Measurements from ENCODE around the gene SETD1B. TPM values are rescaled to one million over a fixed set of nuclear protein-coding genes. Genes with fewer than 3 reads are reported as not detected.

Gene SETD1B
- polyA plus RNA-seq, 1 donor from 2014 or later = 2.6 TPM

DNA sequence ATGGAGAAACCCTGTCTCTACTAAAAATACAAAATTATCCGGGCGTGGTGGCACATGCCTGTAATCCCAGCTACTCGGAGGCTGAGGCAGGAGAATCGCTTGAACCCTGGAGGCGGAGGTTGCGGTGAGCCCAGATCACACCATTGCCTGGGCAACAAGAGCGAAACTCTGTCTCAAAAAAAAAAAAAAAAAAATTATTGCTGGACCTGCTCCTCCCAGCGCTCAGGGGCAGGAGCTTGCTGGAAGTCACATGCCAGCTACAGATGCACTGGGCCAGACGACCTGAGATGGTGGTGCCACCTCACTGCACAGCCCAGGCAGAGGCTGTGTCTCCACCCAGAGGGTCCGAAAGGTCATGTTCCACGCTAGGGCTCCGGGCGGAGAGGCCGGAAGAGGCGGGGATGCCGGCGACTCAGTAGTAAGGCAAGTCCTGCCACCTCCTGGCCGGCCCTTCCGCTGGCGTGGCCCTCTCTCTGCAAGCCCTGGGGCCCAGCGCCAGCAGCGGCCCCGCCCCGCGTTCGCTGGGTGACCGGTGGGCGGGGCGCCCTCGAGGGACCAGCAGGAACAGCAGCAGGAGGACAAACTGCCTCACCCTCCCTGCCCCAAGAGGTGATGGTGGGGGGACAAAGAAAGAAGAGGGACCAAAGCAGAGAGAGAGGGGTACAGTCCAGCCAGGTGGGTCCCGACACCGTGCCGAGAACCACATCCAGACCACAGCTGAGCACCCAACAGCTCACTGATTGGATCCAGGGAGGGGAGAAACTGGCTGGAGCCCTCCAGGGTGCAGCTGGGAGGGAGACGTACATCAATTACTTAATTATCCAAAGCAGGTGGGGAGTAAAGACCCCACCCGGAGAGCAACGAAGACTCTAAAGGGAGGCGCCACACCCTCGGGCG, 6.7 kb upstream of the SETD1B start:
- no peak overlapping the region for H2AFZ ChIP-seq (ENCODE audit: low read depth, low read length)
- peak overlapping the region; percentile 3 for H3K27ac ChIP-seq (ENCODE audit: low read length)
- peak overlapping the region; percentile 99 for H3K9ac ChIP-seq (ENCODE audit: low read length)
- TF ChIP-seq EZH2 (IDR thresholded peaks at IDR 0.05; ENCODE audit: borderline replicate concordance, insufficient read depth, low read length, poor library complexity, severe bottlenecking) = no peak
- no peak for TF ChIP-seq RAD21 (conservative IDR thresholded peaks at IDR 0.05)
- no peak for TF ChIP-seq POLR2AphosphoS5 (IDR thresholded peaks at IDR 0.05)
- TF ChIP-seq TAF1 (IDR thresholded peaks at IDR 0.05; ENCODE audit: low read depth) = no peak
- TF ChIP-seq, protein P1, sequence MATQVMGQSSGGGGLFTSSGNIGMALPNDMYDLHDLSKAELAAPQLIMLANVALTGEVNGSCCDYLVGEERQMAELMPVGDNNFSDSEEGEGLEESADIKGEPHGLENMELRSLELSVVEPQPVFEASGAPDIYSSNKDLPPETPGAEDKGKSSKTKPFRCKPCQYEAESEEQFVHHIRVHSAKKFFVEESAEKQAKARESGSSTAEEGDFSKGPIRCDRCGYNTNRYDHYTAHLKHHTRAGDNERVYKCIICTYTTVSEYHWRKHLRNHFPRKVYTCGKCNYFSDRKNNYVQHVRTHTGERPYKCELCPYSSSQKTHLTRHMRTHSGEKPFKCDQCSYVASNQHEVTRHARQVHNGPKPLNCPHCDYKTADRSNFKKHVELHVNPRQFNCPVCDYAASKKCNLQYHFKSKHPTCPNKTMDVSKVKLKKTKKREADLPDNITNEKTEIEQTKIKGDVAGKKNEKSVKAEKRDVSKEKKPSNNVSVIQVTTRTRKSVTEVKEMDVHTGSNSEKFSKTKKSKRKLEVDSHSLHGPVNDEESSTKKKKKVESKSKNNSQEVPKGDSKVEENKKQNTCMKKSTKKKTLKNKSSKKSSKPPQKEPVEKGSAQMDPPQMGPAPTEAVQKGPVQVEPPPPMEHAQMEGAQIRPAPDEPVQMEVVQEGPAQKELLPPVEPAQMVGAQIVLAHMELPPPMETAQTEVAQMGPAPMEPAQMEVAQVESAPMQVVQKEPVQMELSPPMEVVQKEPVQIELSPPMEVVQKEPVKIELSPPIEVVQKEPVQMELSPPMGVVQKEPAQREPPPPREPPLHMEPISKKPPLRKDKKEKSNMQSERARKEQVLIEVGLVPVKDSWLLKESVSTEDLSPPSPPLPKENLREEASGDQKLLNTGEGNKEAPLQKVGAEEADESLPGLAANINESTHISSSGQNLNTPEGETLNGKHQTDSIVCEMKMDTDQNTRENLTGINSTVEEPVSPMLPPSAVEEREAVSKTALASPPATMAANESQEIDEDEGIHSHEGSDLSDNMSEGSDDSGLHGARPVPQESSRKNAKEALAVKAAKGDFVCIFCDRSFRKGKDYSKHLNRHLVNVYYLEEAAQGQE (IDR thresholded peaks at IDR 0.05; ENCODE audit: borderline replicate concordance) = no peak
- no peak for TF ChIP-seq EP300 (conservative IDR thresholded peaks at IDR 0.05; ENCODE audit: poor library complexity, severe bottlenecking)
- TF ChIP-seq MXI1 (conservative IDR thresholded peaks at IDR 0.05; ENCODE audit: poor library complexity, severe bottlenecking) = no peak
- no peak for TF ChIP-seq SMC3 (conservative IDR thresholded peaks at IDR 0.05; ENCODE audit: poor library complexity)
- no peak for TF ChIP-seq CTCF (IDR thresholded peaks at IDR 0.05; ENCODE audit: poor library complexity, severe bottlenecking)
- H4K20me1 ChIP-seq (ENCODE audit: insufficient read depth) = peaks cover 39% of the 10 kb centered on the region
- H3K4me3 ChIP-seq (ENCODE audit: low read length) = peak overlapping the region; percentile 86
- no peaks in the 10 kb centered on the region for H3K36me3 ChIP-seq (ENCODE audit: insufficient read depth, low read length)
- peaks cover 46% of the 10 kb centered on the region for H3K79me2 ChIP-seq (replicated peaks; ENCODE audit: insufficient read depth, low read length)
- H3K9me3 ChIP-seq (ENCODE audit: low read length) = no peaks in the 10 kb centered on the region
- no peaks in the 10 kb centered on the region for H3K9me2 ChIP-seq (ENCODE audit: insufficient read depth, low read length)
- H3K4me2 ChIP-seq (ENCODE audit: low read length) = peak overlapping the region; percentile 5
- peaks cover 8% of the 10 kb centered on the region for H3F3A ChIP-seq (ENCODE audit: insufficient read depth, low read length, poor library complexity, severe bottlenecking)
- H3K27me3 ChIP-seq (ENCODE audit: insufficient read depth, low read depth, low read length) = peaks cover 11% of the 10 kb centered on the region

DNA sequence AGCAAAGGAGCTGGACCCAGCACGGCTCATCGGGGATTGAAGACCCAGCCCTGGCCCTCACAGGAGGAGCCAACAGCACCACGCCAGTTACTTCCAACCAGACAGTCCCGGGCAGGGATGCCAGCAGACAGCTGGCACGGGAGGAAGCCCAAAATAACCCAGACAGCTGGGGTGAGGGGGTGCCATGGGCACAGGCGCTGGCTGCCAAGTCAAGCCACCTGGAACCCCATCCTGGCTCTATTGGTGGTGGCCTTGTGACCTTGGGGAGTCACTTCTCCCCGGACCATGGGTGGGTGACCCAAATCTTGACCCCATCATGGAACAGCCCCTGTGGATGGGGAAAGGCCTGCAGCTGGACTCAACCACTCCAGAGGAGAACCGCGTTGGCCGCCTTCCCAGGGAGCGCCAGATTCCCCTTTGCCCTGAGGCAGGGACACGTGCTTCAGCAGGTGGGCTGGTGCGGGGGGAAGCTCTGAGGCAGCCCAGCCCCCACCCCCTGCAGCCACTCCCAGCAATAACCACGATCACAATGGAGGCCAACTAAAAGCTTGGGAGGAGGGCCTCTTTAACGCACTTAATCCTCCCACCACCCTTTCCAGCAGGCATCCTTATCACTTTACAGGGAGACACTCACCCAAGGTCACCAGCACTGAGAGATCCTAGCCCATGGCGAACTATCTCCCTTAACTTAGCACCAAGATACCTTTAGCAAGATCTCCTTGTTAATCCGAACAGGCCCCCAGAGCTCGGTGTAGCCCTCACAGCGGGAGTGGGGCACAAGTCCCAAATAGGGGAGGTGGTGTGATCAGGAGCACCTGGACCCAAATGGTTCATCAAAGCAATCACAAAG, 5.6 kb upstream of the SETD1B start:
- TF ChIP-seq EZH2 (IDR thresholded peaks at IDR 0.05; ENCODE audit: borderline replicate concordance, insufficient read depth, low read length, poor library complexity, severe bottlenecking) (no peak), MXI1 (conservative IDR thresholded peaks at IDR 0.05; ENCODE audit: poor library complexity, severe bottlenecking) (peak; percentile 26)
- Histone ChIP-seq H3K9me3 (ENCODE audit: low read length) (no peaks in the 10 kb centered on the region), H3K9me2 (ENCODE audit: insufficient read depth, low read length) (no peaks in the 10 kb centered on the region), H4K20me1 (ENCODE audit: insufficient read depth) (peaks cover 39% of the 10 kb centered on the region), H3K36me3 (ENCODE audit: insufficient read depth, low read length) (no peaks in the 10 kb centered on the region), H3K4me2 (ENCODE audit: low read length) (peak overlapping the region; percentile 95), H3F3A (ENCODE audit: insufficient read depth, low read length, poor library complexity, severe bottlenecking) (peaks cover 13% of the 10 kb centered on the region), H3K27me3 (ENCODE audit: insufficient read depth, low read depth, low read length) (peaks cover 6% of the 10 kb centered on the region), H3K27ac (ENCODE audit: low read length) (peak overlapping the region; percentile 82), H3K4me3 (ENCODE audit: low read length) (peak overlapping the region; percentile 86), H3K79me2 (replicated peaks; ENCODE audit: insufficient read depth, low read length) (peaks cover 51% of the 10 kb centered on the region), H2AFZ (ENCODE audit: low read depth, low read length) (no peak overlapping the region), H3K9ac (ENCODE audit: low read length) (peak overlapping the region; percentile 99)

Data from neural cell (in vitro differentiated cells).